ENCODE data around the gene AKAP7.
A peak's percentile ranks its signal among the peaks of the same experiment; 100 is the strongest.
"Not testable (repeated sequence)": the region's sequence is repeated elsewhere in the genome, so short reads cannot be mapped to it uniquely, and the experiment has no call there.

The AKAP7 gene

DNA sequence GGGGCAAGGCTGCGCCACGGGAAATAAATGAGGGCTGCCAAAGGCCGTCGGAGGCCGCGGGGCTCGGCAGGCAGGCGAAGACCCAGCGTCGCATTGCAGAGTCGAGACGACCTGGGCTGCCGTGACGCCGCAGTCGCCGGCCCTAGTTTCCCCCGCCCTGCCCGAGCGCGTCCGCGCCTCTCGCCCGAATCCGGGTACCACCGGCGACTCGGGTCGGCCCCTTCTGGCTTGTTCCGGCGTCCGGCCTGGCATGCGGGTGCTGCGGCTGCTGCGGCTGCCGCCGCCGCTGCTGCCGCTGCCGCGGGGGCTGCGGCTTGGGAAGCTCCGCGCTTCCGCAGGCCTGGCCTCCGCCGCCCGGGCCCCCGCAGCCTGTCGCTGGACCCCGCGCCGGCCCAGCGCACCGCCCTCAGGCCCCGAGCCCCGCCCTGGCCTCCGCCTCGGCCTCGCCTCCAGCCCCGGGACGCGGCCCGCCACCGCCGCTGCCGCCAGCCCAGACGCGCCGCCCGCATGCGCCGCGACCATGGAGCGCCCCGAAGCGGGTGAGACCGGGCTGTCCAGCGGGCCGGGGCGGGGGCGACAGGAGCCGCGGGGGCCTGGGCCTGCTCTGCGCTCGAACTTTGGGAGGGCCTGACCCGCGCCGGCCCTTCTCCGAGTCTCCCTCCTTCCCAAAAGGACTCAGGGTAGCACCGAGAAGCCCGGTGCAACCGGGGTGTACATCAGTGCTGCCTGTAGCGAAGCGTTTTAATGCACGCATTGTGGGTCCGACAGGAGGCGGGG lies at the start of gene AKAP7:
TSS of gene AKAP7 (plus strand) at position 224 of the 777 bp plus-strand sequence. CDS start at position 521, 297 bp downstream.
- H3K9ac ChIP-seq (ENCODE audit: low read depth, low read length): peak within 1 kb of the TSS; percentile 76
- peaks cover 3% of the 10 kb centered on the region for H3K4me1 ChIP-seq (ENCODE audit: control insufficient read depth, insufficient read depth, low read length)
- no peaks in the 10 kb centered on the region for H3K9me3 ChIP-seq (ENCODE audit: control insufficient read depth, insufficient read depth, low read length)
- peaks cover 18% of the 10 kb centered on the region for H3K27me3 ChIP-seq (ENCODE audit: control insufficient read depth, insufficient read depth, low read length)
- peak within 1 kb of the TSS; percentile 65 for H3K4me3 ChIP-seq (ENCODE audit: low read depth, low read length)
- no peaks in the 10 kb centered on the region for H3K36me3 ChIP-seq (ENCODE audit: control insufficient read depth, insufficient read depth, low read length)

DNA sequence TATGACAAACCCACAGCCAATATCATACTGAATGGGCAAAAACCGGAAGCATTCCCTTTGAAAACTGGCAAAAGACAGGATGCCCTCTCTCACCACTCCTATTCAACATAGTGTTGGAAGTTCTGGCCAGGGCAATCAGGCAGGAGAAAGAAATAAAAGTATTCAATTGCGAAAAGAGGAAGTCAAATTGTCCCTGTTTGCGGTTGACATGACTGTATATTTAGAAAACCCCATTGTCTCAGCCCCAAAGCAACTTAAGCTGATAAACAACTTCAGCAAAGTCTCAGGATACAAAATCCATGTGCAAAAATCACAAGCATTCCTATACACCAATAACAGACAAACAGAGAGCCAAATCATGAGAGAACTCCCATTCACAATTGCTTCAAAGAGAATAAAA lies 44.9 kb upstream of the AKAP7 start:
- not testable (repeated sequence) for H3K9ac ChIP-seq (ENCODE audit: low read depth, low read length); H3K4me1 ChIP-seq (ENCODE audit: control insufficient read depth, insufficient read depth, low read length); H3K4me3 ChIP-seq (ENCODE audit: low read depth, low read length); H3K27me3 ChIP-seq (ENCODE audit: control insufficient read depth, insufficient read depth, low read length); H3K9me3 ChIP-seq (ENCODE audit: control insufficient read depth, insufficient read depth, low read length); H3K36me3 ChIP-seq (ENCODE audit: control insufficient read depth, insufficient read depth, low read length)

DNA sequence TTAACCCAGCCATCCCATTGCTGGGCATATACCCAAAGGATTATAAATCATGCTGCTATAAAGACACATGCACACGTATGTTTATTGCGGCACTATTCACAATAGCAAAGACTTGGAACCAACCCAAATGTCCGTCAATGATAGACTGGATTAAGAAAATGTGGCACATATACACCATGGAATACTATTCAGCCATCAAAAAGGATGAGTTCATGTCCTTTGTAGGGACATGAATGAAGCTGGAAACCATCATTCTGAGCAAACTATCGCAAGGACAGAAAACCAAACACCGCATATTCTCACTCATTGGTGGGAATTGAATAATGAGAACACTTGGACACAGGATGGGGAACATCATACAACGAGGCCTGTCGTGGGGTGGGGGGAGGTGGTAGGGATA lies 43.3 kb upstream of the AKAP7 start:
- not testable (repeated sequence) for H3K36me3 ChIP-seq (ENCODE audit: control insufficient read depth, insufficient read depth, low read length); H3K27me3 ChIP-seq (ENCODE audit: control insufficient read depth, insufficient read depth, low read length); H3K4me1 ChIP-seq (ENCODE audit: control insufficient read depth, insufficient read depth, low read length); H3K9me3 ChIP-seq (ENCODE audit: control insufficient read depth, insufficient read depth, low read length); H3K4me3 ChIP-seq (ENCODE audit: low read depth, low read length); H3K9ac ChIP-seq (ENCODE audit: low read depth, low read length)

- no peak overlapping the region for H3K4me3 ChIP-seq (ENCODE audit: low read depth, low read length)
- no peaks in the 10 kb centered on the region for H3K36me3 ChIP-seq (ENCODE audit: control insufficient read depth, insufficient read depth, low read length)
- H3K27me3 ChIP-seq (ENCODE audit: control insufficient read depth, insufficient read depth, low read length): no peaks in the 10 kb centered on the region
- H3K9ac ChIP-seq (ENCODE audit: low read depth, low read length): no peak overlapping the region
- no peaks in the 10 kb centered on the region for H3K4me1 ChIP-seq (ENCODE audit: control insufficient read depth, insufficient read depth, low read length)
- H3K9me3 ChIP-seq (ENCODE audit: control insufficient read depth, insufficient read depth, low read length): no peaks in the 10 kb centered on the region
Measured at GRCh38 chr6:131093334-131093733, 41.9 kb upstream of the AKAP7 start.

DNA sequence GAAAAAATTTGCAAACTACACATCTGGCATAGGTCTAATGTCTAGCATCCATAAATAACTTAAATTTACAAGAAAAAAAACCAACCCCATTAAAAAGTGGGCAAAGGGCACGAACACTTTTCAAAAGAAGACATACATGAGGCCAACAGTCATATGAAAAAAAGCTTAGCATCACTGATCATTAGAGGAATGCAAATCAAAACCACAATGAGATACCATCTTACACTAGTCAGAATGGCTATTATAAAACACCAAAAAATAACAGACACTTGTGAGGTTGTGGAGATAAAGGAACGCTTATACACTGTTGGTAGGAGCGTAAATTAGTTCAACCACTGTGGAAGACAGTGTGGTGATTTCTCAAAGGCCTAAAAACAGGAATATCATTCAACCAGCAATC lies 38.5 kb upstream of the AKAP7 start:
- no peak overlapping the region for H3K9ac ChIP-seq (ENCODE audit: low read depth, low read length)
- no peak overlapping the region for H3K4me3 ChIP-seq (ENCODE audit: low read depth, low read length)
- H3K27me3 ChIP-seq (ENCODE audit: control insufficient read depth, insufficient read depth, low read length): no peaks in the 10 kb centered on the region
- no peaks in the 10 kb centered on the region for H3K36me3 ChIP-seq (ENCODE audit: control insufficient read depth, insufficient read depth, low read length)
- H3K9me3 ChIP-seq (ENCODE audit: control insufficient read depth, insufficient read depth, low read length): no peaks in the 10 kb centered on the region
- H3K4me1 ChIP-seq (ENCODE audit: control insufficient read depth, insufficient read depth, low read length): no peaks in the 10 kb centered on the region

- no peaks in the 10 kb centered on the region for H3K27me3 ChIP-seq (ENCODE audit: control insufficient read depth, insufficient read depth, low read length)
- H3K36me3 ChIP-seq (ENCODE audit: control insufficient read depth, insufficient read depth, low read length): no peaks in the 10 kb centered on the region
- H3K9ac ChIP-seq (ENCODE audit: low read depth, low read length): no peak overlapping the region
- no peaks in the 10 kb centered on the region for H3K9me3 ChIP-seq (ENCODE audit: control insufficient read depth, insufficient read depth, low read length)
- no peaks in the 10 kb centered on the region for H3K4me1 ChIP-seq (ENCODE audit: control insufficient read depth, insufficient read depth, low read length)
- no peak overlapping the region for H3K4me3 ChIP-seq (ENCODE audit: low read depth, low read length)
Measured at GRCh38 chr6:131101911-131102680, 33.2 kb upstream of the AKAP7 start.

DNA sequence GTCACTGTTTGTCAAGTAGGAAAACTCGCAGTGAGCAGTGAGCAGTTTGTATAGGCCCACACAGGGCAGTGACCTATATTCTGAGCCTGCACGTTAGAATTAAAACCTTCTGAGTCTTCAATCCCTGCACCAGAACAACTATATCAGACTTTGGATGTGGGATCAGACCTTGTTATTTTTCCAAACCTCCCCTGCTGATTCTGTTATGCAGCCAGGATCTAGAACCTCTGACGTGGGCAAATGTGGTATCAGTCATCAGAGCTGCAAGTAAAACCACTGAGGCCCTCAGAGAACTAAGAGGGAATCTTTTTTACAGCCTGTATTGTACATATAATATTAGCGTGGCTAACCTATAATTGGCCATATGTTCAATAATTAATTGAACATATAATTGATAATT lies 32.0 kb upstream of the AKAP7 start:
- Histone ChIP-seq H3K4me1 (ENCODE audit: control insufficient read depth, insufficient read depth, low read length) (no peaks in the 10 kb centered on the region), H3K4me3 (ENCODE audit: low read depth, low read length) (no peak overlapping the region), H3K27me3 (ENCODE audit: control insufficient read depth, insufficient read depth, low read length) (no peaks in the 10 kb centered on the region), H3K9me3 (ENCODE audit: control insufficient read depth, insufficient read depth, low read length) (no peaks in the 10 kb centered on the region), H3K9ac (ENCODE audit: low read depth, low read length) (no peak overlapping the region), H3K36me3 (ENCODE audit: control insufficient read depth, insufficient read depth, low read length) (no peaks in the 10 kb centered on the region)

GRCh38 chr6:131103901-131104300 lies 31.4 kb upstream of the AKAP7 start:
- H3K4me1 ChIP-seq (ENCODE audit: control insufficient read depth, insufficient read depth, low read length): no peaks in the 10 kb centered on the region
- H3K4me3 ChIP-seq (ENCODE audit: low read depth, low read length): no peak overlapping the region
- no peaks in the 10 kb centered on the region for H3K27me3 ChIP-seq (ENCODE audit: control insufficient read depth, insufficient read depth, low read length)
- no peaks in the 10 kb centered on the region for H3K36me3 ChIP-seq (ENCODE audit: control insufficient read depth, insufficient read depth, low read length)
- no peaks in the 10 kb centered on the region for H3K9me3 ChIP-seq (ENCODE audit: control insufficient read depth, insufficient read depth, low read length)
- H3K9ac ChIP-seq (ENCODE audit: low read depth, low read length): no peak overlapping the region

DNA sequence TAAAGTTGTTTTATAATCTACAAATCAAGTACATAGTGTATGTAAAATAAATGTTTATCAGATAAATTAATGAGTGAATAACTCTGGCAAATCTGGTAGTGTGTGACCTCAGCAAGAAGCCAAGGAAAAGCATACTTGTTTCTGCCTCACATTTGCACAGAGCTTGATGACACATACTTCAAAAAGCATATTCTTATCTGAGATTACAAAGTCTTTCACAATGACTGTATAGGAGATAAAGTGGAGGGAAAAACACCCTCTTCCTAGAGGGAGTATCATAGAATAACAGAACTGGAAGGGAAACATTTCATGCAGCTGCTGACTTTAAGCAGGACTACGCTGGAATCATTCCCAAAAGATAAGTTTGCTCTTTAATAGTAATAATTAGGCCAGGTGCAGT lies 28.1 kb upstream of the AKAP7 start:
- Histone ChIP-seq H3K4me3 (ENCODE audit: low read depth, low read length) (no peak overlapping the region), H3K4me1 (ENCODE audit: control insufficient read depth, insufficient read depth, low read length) (no peaks in the 10 kb centered on the region)

GRCh38 chr6:131112249-131112648 lies 23.0 kb upstream of the AKAP7 start:
- H3K27me3 ChIP-seq (ENCODE audit: control insufficient read depth, insufficient read depth, low read length): no peaks in the 10 kb centered on the region
- no peaks in the 10 kb centered on the region for H3K36me3 ChIP-seq (ENCODE audit: control insufficient read depth, insufficient read depth, low read length)
- no peaks in the 10 kb centered on the region for H3K9me3 ChIP-seq (ENCODE audit: control insufficient read depth, insufficient read depth, low read length)
- no peaks in the 10 kb centered on the region for H3K4me1 ChIP-seq (ENCODE audit: control insufficient read depth, insufficient read depth, low read length)
- H3K4me3 ChIP-seq (ENCODE audit: low read depth, low read length): no peak overlapping the region
- no peak overlapping the region for H3K9ac ChIP-seq (ENCODE audit: low read depth, low read length)

More for the DNA sequence above, 28.1 kb upstream of the AKAP7 start:
- no peaks in the 10 kb centered on the region for H3K36me3 ChIP-seq (ENCODE audit: control insufficient read depth, insufficient read depth, low read length)
- H3K9me3 ChIP-seq (ENCODE audit: control insufficient read depth, insufficient read depth, low read length): no peaks in the 10 kb centered on the region
- no peak overlapping the region for H3K9ac ChIP-seq (ENCODE audit: low read depth, low read length)
- H3K27me3 ChIP-seq (ENCODE audit: control insufficient read depth, insufficient read depth, low read length): no peaks in the 10 kb centered on the region

- Histone ChIP-seq H3K36me3 (ENCODE audit: control insufficient read depth, insufficient read depth, low read length) (no peaks in the 10 kb centered on the region), H3K4me1 (ENCODE audit: control insufficient read depth, insufficient read depth, low read length) (no peaks in the 10 kb centered on the region), H3K27me3 (ENCODE audit: control insufficient read depth, insufficient read depth, low read length) (no peaks in the 10 kb centered on the region), H3K9me3 (ENCODE audit: control insufficient read depth, insufficient read depth, low read length) (no peaks in the 10 kb centered on the region), H3K9ac (ENCODE audit: low read depth, low read length) (no peak overlapping the region), H3K4me3 (ENCODE audit: low read depth, low read length) (no peak overlapping the region)
Measured at GRCh38 chr6:131115651-131116050, 19.6 kb upstream of the AKAP7 start.

- no peak overlapping the region for H3K4me3 ChIP-seq (ENCODE audit: low read depth, low read length)
- no peaks in the 10 kb centered on the region for H3K4me1 ChIP-seq (ENCODE audit: control insufficient read depth, insufficient read depth, low read length)
- no peaks in the 10 kb centered on the region for H3K27me3 ChIP-seq (ENCODE audit: control insufficient read depth, insufficient read depth, low read length)
- no peaks in the 10 kb centered on the region for H3K36me3 ChIP-seq (ENCODE audit: control insufficient read depth, insufficient read depth, low read length)
- no peaks in the 10 kb centered on the region for H3K9me3 ChIP-seq (ENCODE audit: control insufficient read depth, insufficient read depth, low read length)
- H3K9ac ChIP-seq (ENCODE audit: low read depth, low read length): no peak overlapping the region
Measured at GRCh38 chr6:131116321-131116720, 18.9 kb upstream of the AKAP7 start.
